Measurements from ENCODE around the gene SLC34A1. TPM values are rescaled to one million over a fixed set of nuclear protein-coding genes. Genes with fewer than 3 reads are reported as not detected.
A peak's percentile ranks its signal among the peaks of the same experiment; 100 is the strongest.

The SLC34A1 gene
- total and polyA plus RNA-seq, 2 donors (not counting 1 experiment from before 2014, with no cell fraction given), result 0.06 TPM; not detected in 1

GRCh38 chr5:177433658-177434217, 49.5 kb downstream of the SLC34A1 start:
- H3K27ac Mint-ChIP-seq, result peak overlapping the region; percentile 61
- DNase-seq, result no peak

More at GRCh38 chr5:177433658-177434217, 49.5 kb downstream of the SLC34A1 start:
- H3K9me3 ChIP-seq (ENCODE audit: control extremely low read depth in 1 of 3, control insufficient read depth in 2 of 3, insufficient read depth in 1 of 3, low read length in 2 of 3), result no peaks in the 10 kb centered on the region
- H2AFZ ChIP-seq (ENCODE audit: insufficient read depth, low read depth, low read length, poor library complexity, severe bottlenecking), result no peak overlapping the region
- H3K9ac ChIP-seq (ENCODE audit: low read length), result no peak overlapping the region
- ATAC-seq (ENCODE audit: low read depth), result no peak
- peaks cover 92% of the 10 kb centered on the region for H4K20me1 ChIP-seq (ENCODE audit: control insufficient read depth, insufficient read depth, low read length, poor library complexity, severe bottlenecking)
- Mint-ChIP-seq H3K9me3 (ENCODE audit: insufficient read depth) (no peaks in the 10 kb centered on the region), H3K4me3 (no peak overlapping the region), H3K4me1 (peaks cover 50% of the 10 kb centered on the region), H3K27me3 (no peaks in the 10 kb centered on the region)
- peak overlapping the region in 1 of 2 donors; percentile 96 for H3K27ac ChIP-seq (ENCODE audit: low read length in 2 of 2)
- ChIA-PET POLR2A (interaction anchor here (1.3 to 6.8 kb wide), 2 partner anchors 11 to 31 kb away, joined by 3 to 103 read pairs; partner anchors contain the start of gene PRR7), CTCF (interaction anchor here (2.6 to 12.4 kb wide), 4 partner anchors 10 to 29 kb away, joined by 15 to 152 read pairs (median 112); partner anchors contain the start of gene PRR7)
- peaks cover 70% of the 10 kb centered on the region for H3K79me2 ChIP-seq (ENCODE audit: control insufficient read depth, insufficient read depth, low read length)
- H3K36me3 ChIP-seq (replicated peaks in 1 of 2; ENCODE audit: control extremely low read depth in 1 of 2, control insufficient read depth in 1 of 2, extremely low read depth in 1 of 2, insufficient read depth in 2 of 2, low read length in 1 of 2), result peaks cover 4 to 91% of the 10 kb centered on the region in 2 experiments
- 98% methylated on average over 25 of the region's 29 CpGs for WGBS (ENCODE audit: insufficient coverage)
- H3K4me1 ChIP-seq (ENCODE audit: control insufficient read depth in 2 of 2, insufficient read depth in 2 of 2, low read length in 2 of 2), result peaks cover 47 to 66% of the 10 kb centered on the region in 2 donors
- H3K27me3 ChIP-seq (replicated peaks in 1 of 4; ENCODE audit: control extremely low read depth in 1 of 4, control insufficient read depth in 3 of 4, insufficient read depth in 4 of 4, low read length in 3 of 4), result no peaks in the 10 kb centered on the region
- H3K4me2 ChIP-seq (replicated peaks; ENCODE audit: low read depth, low read length, poor library complexity, severe bottlenecking), result peak overlapping the region; percentile 90
- intact Hi-C loops (cut with micrococcal nuclease), result no loop called here
- TF ChIP-seq CTCF (IDR thresholded peaks at IDR 0.05), result no peak
- TF ChIP-seq EZH2 (IDR thresholded peaks at IDR 0.05; ENCODE audit: borderline replicate concordance, insufficient read depth, low read depth, low read length, poor library complexity, severe bottlenecking), result no peak
- H3K4me3 ChIP-seq (ENCODE audit: control extremely low read depth in 1 of 5, extremely low read depth in 1 of 5, insufficient read depth in 1 of 5, low read depth in 2 of 5, low read length in 4 of 5), result no peak overlapping the region
